ENCODE results near the gene SEPTIN5.

GRCh38 chr22:19681863-19682245 is 32.4 kb upstream of the SEPTIN5 start:
- TF ChIP-seq FOXJ3 (CRISPR knock-in tag; IDR thresholded peaks at IDR 0.05) (no peak), MITF (IDR thresholded peaks at IDR 0.05) (no peak), E2F4 (CRISPR knock-in tag; IDR thresholded peaks at IDR 0.05; ENCODE audit: low read depth) (no peak), CEBPG (CRISPR knock-in tag; IDR thresholded peaks at IDR 0.05) (no peak), CEBPG (tag; conservative IDR thresholded peaks at IDR 0.05 in 1 of 2, IDR thresholded peaks at IDR 0.05 in 1 of 2) (no peak), MXD1 (CRISPR knock-in tag; IDR thresholded peaks at IDR 0.05; ENCODE audit: borderline replicate concordance, poor library complexity, severe bottlenecking) (no peak), MLLT1 (IDR thresholded peaks at IDR 0.05) (no peak)
